Measurements from ENCODE around the gene PTCH2. TPM values are rescaled to one million over a fixed set of nuclear protein-coding genes. Genes with fewer than 3 reads are reported as not detected.

The PTCH2 gene
- total RNA-seq, 4 donors from 2014 or later = 0.14 to 1.2 (median 0.64) TPM; not detected in 1

GRCh38 chr1:44806025-44806703, 36.9 kb downstream of the PTCH2 start:
- Histone ChIP-seq H3K4me3 (no peak overlapping the region), H3K27me3 (no peaks in the 10 kb centered on the region), H3K36me3 (peaks cover 0 to 6% (median 0%) of the 10 kb centered on the region in 4 donors), H3K4me1 (peaks cover 43 to 65% (median 53%) of the 10 kb centered on the region in 4 donors), H3K27ac (peak overlapping the region; percentile 92 to 96 (median 94)), H3K9me3 (no peaks in the 10 kb centered on the region)
- intact Hi-C loops (cut with DNase I; ENCODE audit: low total_unique reads) = loop anchor here (2.0 kb wide), 1 partner anchor 67 kb away; the partner anchor contains the start of gene KIF2C
- TF ChIP-seq POLR2AphosphoS5 (IDR thresholded peaks at IDR 0.05) (no peak), CTCF (IDR thresholded peaks at IDR 0.05) (no peak), POLR2A (IDR thresholded peaks at IDR 0.05) (no peak)
- in situ Hi-C loops (cut with MboI; ENCODE audit: low pct_ligation_motif_present in 1 of 4, low pct_unique_long_range_greater_than_20kb in 1 of 4, low sequenced_read_pairs in 3 of 4) = no loop called here
- WGBS, 2 donors (ENCODE audit: low coverage in 1 of 2) = 97% methylated on average over 69 of the region's 70 CpGs; no CpG with 5 or more reads in 1 of the 2 donors
- DNase-seq = peak; percentile 8

GRCh38 chr1:44805311-44806024, 37.6 kb downstream of the PTCH2 start:
- DNase-seq = no peak
- H3K27ac ChIP-seq = peak overlapping the region; percentile 92 to 96 (median 94)
- in situ Hi-C loops (cut with MboI; ENCODE audit: low pct_ligation_motif_present in 1 of 4, low pct_unique_long_range_greater_than_20kb in 1 of 4, low sequenced_read_pairs in 3 of 4) = no loop called here

GRCh38 chr1:44803312-44804095, 39.5 kb downstream of the PTCH2 start:
- Histone ChIP-seq H3K9me3 (no peaks in the 10 kb centered on the region), H3K36me3 (peaks cover 0 to 6% (median 0%) of the 10 kb centered on the region in 4 donors), H3K4me1 (peaks cover 31 to 54% (median 41%) of the 10 kb centered on the region in 4 donors), H3K27ac (peak overlapping the region in 1 of 4 donors; percentile 73), H3K27me3 (no peaks in the 10 kb centered on the region), H3K4me3 (no peak overlapping the region)
- intact Hi-C loops (cut with DNase I; ENCODE audit: low total_unique reads) (no loop called here), in situ Hi-C loops (cut with MboI; ENCODE audit: low pct_ligation_motif_present in 1 of 4, low pct_unique_long_range_greater_than_20kb in 1 of 4, low sequenced_read_pairs in 3 of 4) (no loop called here)
- TF ChIP-seq POLR2A (IDR thresholded peaks at IDR 0.05) (no peak), POLR2AphosphoS5 (IDR thresholded peaks at IDR 0.05) (no peak), EP300 (IDR thresholded peaks at IDR 0.05; ENCODE audit: low read depth) (no peak), CTCF (IDR thresholded peaks at IDR 0.05) (no peak)
- 88% methylated on average over 13 of the region's 13 CpGs; no CpG with 5 or more reads in 1 of the 2 donors for WGBS, 2 donors (ENCODE audit: low coverage in 1 of 2)
- DNase-seq = no peak

More at GRCh38 chr1:44805311-44806024, 37.6 kb downstream of the PTCH2 start:
- intact Hi-C loops (cut with DNase I; ENCODE audit: low total_unique reads) = loop anchor here (2.0 kb wide), 1 partner anchor 67 kb away; the partner anchor contains the start of gene KIF2C
- 98% methylated on average over 19 of the region's 20 CpGs; no CpG with 5 or more reads in 1 of the 2 donors for WGBS, 2 donors (ENCODE audit: low coverage in 1 of 2)
- Histone ChIP-seq H3K4me3 (no peak overlapping the region), H3K27me3 (no peaks in the 10 kb centered on the region), H3K36me3 (peaks cover 0 to 6% (median 0%) of the 10 kb centered on the region in 4 donors), H3K9me3 (no peaks in the 10 kb centered on the region), H3K4me1 (peaks cover 43 to 66% (median 53%) of the 10 kb centered on the region in 4 donors)
- TF ChIP-seq POLR2A (IDR thresholded peaks at IDR 0.05) (no peak), POLR2AphosphoS5 (IDR thresholded peaks at IDR 0.05) (no peak), CTCF (IDR thresholded peaks at IDR 0.05) (no peak), EP300 (IDR thresholded peaks at IDR 0.05; ENCODE audit: low read depth) (no peak)

- Histone ChIP-seq H3K4me3 (no peak overlapping the region), H3K36me3 (peaks cover 0 to 6% (median 0%) of the 10 kb centered on the region in 4 donors), H3K27ac (peak overlapping the region in 1 of 4 donors; percentile 73), H3K9me3 (no peaks in the 10 kb centered on the region), H3K27me3 (no peaks in the 10 kb centered on the region), H3K4me1 (peaks cover 26 to 49% (median 35%) of the 10 kb centered on the region in 4 donors)
- intact Hi-C loops (cut with DNase I; ENCODE audit: low total_unique reads) = no loop called here
- WGBS, 2 donors (ENCODE audit: low coverage in 1 of 2) = 93% methylated on average over 9 of the region's 9 CpGs; no CpG with 5 or more reads in 1 of the 2 donors
- in situ Hi-C loops (cut with MboI; ENCODE audit: low pct_ligation_motif_present in 1 of 4, low pct_unique_long_range_greater_than_20kb in 1 of 4, low sequenced_read_pairs in 3 of 4) = no loop called here
- DNase-seq = no peak
- TF ChIP-seq POLR2A (IDR thresholded peaks at IDR 0.05) = no peak
- no peak for TF ChIP-seq POLR2AphosphoS5 (IDR thresholded peaks at IDR 0.05)
- TF ChIP-seq EP300 (IDR thresholded peaks at IDR 0.05; ENCODE audit: low read depth) = no peak
- no peak for TF ChIP-seq CTCF (IDR thresholded peaks at IDR 0.05)
These were observed 40.1 kb downstream of the PTCH2 start for GRCh38 chr1:44803062-44803311.

Data from transverse colon (tissue), 4 donors.